Skeletal muscle satellite cell (primary cell): ENCODE data around the gene ARPC2.

Source experiments
- H3K27me3 ChIP-seq: 2 replicates; pipeline ENCODE4 v1.7.0; 2013; ENCODE audit warnings: low read length; ENCODE audit not compliant: control insufficient read depth, insufficient read depth
- H3K36me3 ChIP-seq: 2 replicates; pipeline ENCODE4 v1.7.0; 2013; ENCODE audit warnings: mild to moderate bottlenecking, control low read depth, low read length; ENCODE audit not compliant: insufficient read depth
- H3K4me1 ChIP-seq: 2 replicates; pipeline ENCODE4 v1.7.0; 2013; ENCODE audit warnings: low read length; ENCODE audit not compliant: control insufficient read depth, insufficient read depth
- H3K4me2 ChIP-seq: 2 replicates; pipeline ENCODE4 v1.7.0; 2013; ENCODE audit warnings: mild to moderate bottlenecking, low read length
- H3K4me3 ChIP-seq: 2 replicates; pipeline ENCODE4 v1.7.0; 2013; ENCODE audit warnings: low read length
- H3K9ac ChIP-seq: 2 replicates; pipeline ENCODE4 v1.7.0; 2013; ENCODE audit warnings: mild to moderate bottlenecking, low read depth, low read length, moderate library complexity
- H3K9me3 ChIP-seq: replicated peaks from 2 replicates; pipeline ENCODE4 v1.7.0; 2013; ENCODE audit warnings: mild to moderate bottlenecking, control low read depth, low read length

The ARPC2 gene

DNA sequence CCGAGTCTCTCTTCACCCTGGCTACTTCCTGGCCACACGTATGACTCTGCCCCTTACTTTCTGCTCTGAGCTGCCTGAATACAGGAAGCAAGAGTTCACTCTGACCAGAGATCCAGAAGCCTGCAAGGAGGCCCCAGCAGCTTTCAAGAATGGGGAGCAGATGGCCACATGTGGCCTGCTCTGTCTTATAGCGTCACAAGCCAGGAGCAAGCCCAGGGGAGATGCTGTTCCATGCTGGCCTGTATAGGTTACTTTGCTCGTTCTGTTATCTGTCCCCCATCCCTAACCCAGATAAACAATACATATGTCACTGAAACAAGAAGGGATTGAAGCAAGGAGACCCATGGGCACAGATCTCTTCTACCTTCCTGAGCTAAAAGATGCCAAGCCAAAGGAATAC lies 57.6 kb downstream of the ARPC2 start:
- H3K9me3 ChIP-seq = no peaks in the 10 kb centered on the region
- no peak overlapping the region for H3K4me3 ChIP-seq
- no peak overlapping the region for H3K9ac ChIP-seq
- H3K4me2 ChIP-seq = no peak overlapping the region
- H3K27me3 ChIP-seq = no peaks in the 10 kb centered on the region
- H3K36me3 ChIP-seq = peaks cover 61% of the 10 kb centered on the region
- peaks cover 22% of the 10 kb centered on the region for H3K4me1 ChIP-seq

- Histone ChIP-seq H3K4me2 (no peak overlapping the region), H3K4me1 (peaks cover 22% of the 10 kb centered on the region), H3K9me3 (no peaks in the 10 kb centered on the region), H3K4me3 (no peak overlapping the region), H3K27me3 (no peaks in the 10 kb centered on the region), H3K9ac (no peak overlapping the region), H3K36me3 (peaks cover 70% of the 10 kb centered on the region)
Observed at GRCh38 chr2:218275371-218276072, 58.5 kb downstream of the ARPC2 start.

GRCh38 chr2:218276986-218277755 lies 60.2 kb downstream of the ARPC2 start:
- Histone ChIP-seq H3K4me3 (no peak overlapping the region), H3K4me2 (no peak overlapping the region), H3K9ac (no peak overlapping the region), H3K36me3 (peaks cover 84% of the 10 kb centered on the region), H3K4me1 (peaks cover 20% of the 10 kb centered on the region), H3K27me3 (no peaks in the 10 kb centered on the region), H3K9me3 (no peaks in the 10 kb centered on the region)

GRCh38 chr2:218277921-218278320 lies 60.9 kb downstream of the ARPC2 start:
- Histone ChIP-seq H3K27me3 (no peaks in the 10 kb centered on the region), H3K9ac (no peak overlapping the region), H3K36me3 (peaks cover 86% of the 10 kb centered on the region), H3K4me3 (no peak overlapping the region), H3K4me1 (peaks cover 21% of the 10 kb centered on the region), H3K9me3 (no peaks in the 10 kb centered on the region), H3K4me2 (no peak overlapping the region)

DNA sequence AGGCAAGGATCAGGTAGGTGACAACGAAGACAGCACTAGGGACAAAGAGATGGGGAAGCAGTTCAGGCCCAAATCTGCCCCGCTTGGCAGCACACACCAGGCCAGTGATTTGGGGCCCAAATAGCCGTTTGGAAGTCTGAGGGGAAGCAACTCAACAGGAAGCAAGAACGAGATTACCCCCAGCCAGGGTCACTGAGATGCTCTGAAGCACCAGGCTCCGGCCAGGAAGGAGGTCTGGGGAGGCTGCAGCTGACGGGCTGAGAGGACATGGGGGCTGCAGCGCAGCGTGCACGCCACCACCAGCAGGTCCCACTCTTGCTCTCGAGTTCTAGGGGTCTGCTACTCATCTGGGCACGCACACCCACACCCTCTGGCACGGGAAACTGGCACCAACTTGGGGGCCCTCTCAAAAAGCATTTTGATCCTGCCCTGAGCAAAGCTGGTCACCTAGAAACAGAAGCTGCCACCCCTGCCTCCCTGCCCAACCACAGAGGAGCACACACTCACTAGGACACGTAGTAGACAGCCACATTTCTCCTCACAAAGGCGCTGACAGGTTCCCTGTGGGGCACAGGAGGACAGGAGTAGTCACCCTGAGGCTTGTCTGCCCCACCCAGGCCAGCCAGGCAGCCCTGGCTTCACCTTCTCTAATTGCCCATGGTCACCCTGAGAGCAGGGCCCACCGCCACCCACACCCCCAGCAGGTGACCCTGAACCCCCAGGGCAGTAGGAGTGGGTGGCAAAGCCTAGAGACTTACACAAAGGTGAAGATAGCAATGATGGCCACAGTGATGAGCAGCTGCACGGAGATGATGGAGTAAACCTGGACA lies 61.8 kb downstream of the ARPC2 start:
- no peak overlapping the region for H3K9ac ChIP-seq
- H3K27me3 ChIP-seq = no peaks in the 10 kb centered on the region
- no peak overlapping the region for H3K4me3 ChIP-seq
- peaks cover 26% of the 10 kb centered on the region for H3K4me1 ChIP-seq
- no peak overlapping the region for H3K4me2 ChIP-seq
- H3K9me3 ChIP-seq = no peaks in the 10 kb centered on the region
- peaks cover 82% of the 10 kb centered on the region for H3K36me3 ChIP-seq

- no peak overlapping the region for H3K4me3 ChIP-seq
- H3K9ac ChIP-seq = no peak overlapping the region
- H3K4me2 ChIP-seq = no peak overlapping the region
- no peaks in the 10 kb centered on the region for H3K27me3 ChIP-seq
- peaks cover 42% of the 10 kb centered on the region for H3K4me1 ChIP-seq
- H3K9me3 ChIP-seq = no peaks in the 10 kb centered on the region
- H3K36me3 ChIP-seq = peaks cover 67% of the 10 kb centered on the region
Observed at GRCh38 chr2:218280260-218280870, 63.4 kb downstream of the ARPC2 start.

DNA sequence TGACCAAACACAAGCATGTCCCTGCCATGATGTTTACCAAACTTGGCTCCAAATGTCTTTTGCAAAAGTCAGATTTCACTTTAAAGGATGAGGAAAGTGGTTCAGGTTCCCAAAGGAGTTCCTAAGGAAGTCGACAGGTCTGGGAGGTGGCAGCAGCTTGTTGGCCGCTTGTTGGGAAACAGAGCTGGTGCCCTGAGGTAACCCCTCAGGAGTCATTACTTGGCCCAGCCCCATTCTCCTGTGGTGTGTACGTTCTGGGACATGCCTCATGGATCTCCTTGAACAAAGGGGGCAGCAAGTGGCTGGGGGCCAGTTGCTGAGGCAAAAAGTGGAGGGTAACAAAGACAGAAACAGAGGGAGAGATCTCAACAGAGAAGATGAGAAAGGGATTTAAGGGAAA lies 64.5 kb downstream of the ARPC2 start:
- no peaks in the 10 kb centered on the region for H3K9me3 ChIP-seq
- peak overlapping the region; percentile 71 for H3K4me2 ChIP-seq
- H3K4me1 ChIP-seq = peaks cover 52% of the 10 kb centered on the region
- peak overlapping the region; percentile 85 for H3K9ac ChIP-seq
- no peak overlapping the region for H3K4me3 ChIP-seq
- no peaks in the 10 kb centered on the region for H3K27me3 ChIP-seq
- H3K36me3 ChIP-seq = peaks cover 56% of the 10 kb centered on the region

- Histone ChIP-seq H3K36me3 (peaks cover 47% of the 10 kb centered on the region), H3K4me2 (peak overlapping the region; percentile 71), H3K4me3 (peak overlapping the region; percentile 51), H3K9me3 (no peaks in the 10 kb centered on the region), H3K4me1 (peaks cover 60% of the 10 kb centered on the region), H3K9ac (peak overlapping the region; percentile 85), H3K27me3 (no peaks in the 10 kb centered on the region)
Observed at GRCh38 chr2:218282173-218282991, 65.4 kb downstream of the ARPC2 start.

DNA sequence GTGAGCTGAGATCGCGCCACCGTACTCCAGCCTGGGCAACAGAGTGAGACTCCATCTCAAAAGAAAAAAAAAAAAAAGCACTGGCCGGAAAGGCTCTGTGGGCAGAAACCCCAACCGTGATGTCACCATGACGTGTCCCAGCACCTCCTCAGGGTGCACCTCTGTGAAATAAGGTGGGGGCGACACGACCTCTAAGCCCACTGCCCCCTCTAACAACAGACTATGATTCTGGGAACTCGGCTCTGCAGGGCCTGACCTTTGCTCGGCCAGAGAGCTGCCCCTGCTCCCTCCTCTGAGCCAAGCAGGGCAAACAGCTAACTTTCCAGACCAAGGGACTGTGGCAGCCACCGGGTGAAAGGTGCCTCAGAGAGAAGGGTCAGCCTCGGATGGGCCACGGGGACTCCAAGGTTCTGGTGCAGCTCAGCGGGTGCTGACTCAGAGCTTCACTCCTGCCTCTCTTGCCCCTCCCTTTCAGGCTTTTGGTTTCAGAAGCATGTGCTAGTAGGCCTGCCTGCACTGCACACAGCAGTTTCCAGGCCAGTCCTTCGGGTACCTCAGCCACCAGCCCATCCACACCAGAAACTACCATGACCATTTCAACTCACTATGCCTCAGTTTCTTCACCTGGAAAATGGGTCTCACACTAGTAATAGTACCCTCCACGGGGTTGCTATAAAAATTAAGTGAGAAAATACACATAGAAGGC lies 67.3 kb downstream of the ARPC2 start:
- H3K27me3 ChIP-seq = no peaks in the 10 kb centered on the region
- peak overlapping the region; percentile 50 for H3K4me3 ChIP-seq
- H3K36me3 ChIP-seq = peaks cover 28% of the 10 kb centered on the region
- H3K9me3 ChIP-seq = no peaks in the 10 kb centered on the region
- H3K9ac ChIP-seq = peak overlapping the region; percentile 88
- peak overlapping the region; percentile 87 for H3K4me2 ChIP-seq
- peaks cover 66% of the 10 kb centered on the region for H3K4me1 ChIP-seq

- peak overlapping the region; percentile 68 for H3K4me3 ChIP-seq
- H3K4me2 ChIP-seq = peak overlapping the region; percentile 87
- peaks cover 79% of the 10 kb centered on the region for H3K4me1 ChIP-seq
- H3K9ac ChIP-seq = peak overlapping the region; percentile 88
- peaks cover 15% of the 10 kb centered on the region for H3K36me3 ChIP-seq
- H3K9me3 ChIP-seq = no peaks in the 10 kb centered on the region
- no peaks in the 10 kb centered on the region for H3K27me3 ChIP-seq
Observed at GRCh38 chr2:218285604-218286003, 68.6 kb downstream of the ARPC2 start.
